GM18517 (cell line): ENCODE results near the gene MYO1E.
"Not testable (repeated sequence)": the region's sequence is repeated elsewhere in the genome, so short reads cannot be mapped to it uniquely, and the experiment has no call there.

Source experiments
- ATAC-seq: cut with Tn5 transposase; IDR thresholded peaks from one replicate; pipeline ENCODE4 v1.9.1; 2021; ENCODE audit warnings: mild to moderate bottlenecking, moderate library complexity; ENCODE audit not compliant: unreplicated experiment

Gene MYO1E

GRCh38 chr15:59296181-59296617 lies 76.5 kb downstream of the MYO1E start:
- ATAC-seq = no peak

- ATAC-seq = no peak
These were observed 77.2 kb downstream of the MYO1E start for GRCh38 chr15:59295261-59296001.

- no peak for ATAC-seq
These were observed 78.0 kb downstream of the MYO1E start for GRCh38 chr15:59294574-59295260.

GRCh38 chr15:59292442-59293151 lies 80.1 kb downstream of the MYO1E start:
- ATAC-seq = no peak

- no peak for ATAC-seq
These were observed 81.5 kb downstream of the MYO1E start for GRCh38 chr15:59291213-59291549.

GRCh38 chr15:59290295-59291212 lies 82.1 kb downstream of the MYO1E start:
- no peak for ATAC-seq

GRCh38 chr15:59289574-59289973 lies 83.1 kb downstream of the MYO1E start:
- ATAC-seq = no peak

GRCh38 chr15:59283717-59284391 lies 88.8 kb downstream of the MYO1E start:
- ATAC-seq = no peak

GRCh38 chr15:59282515-59283337 lies 89.9 kb downstream of the MYO1E start:
- ATAC-seq = no peak

GRCh38 chr15:59281699-59282098 lies 91.0 kb downstream of the MYO1E start:
- ATAC-seq = no peak

GRCh38 chr15:59280855-59281254 lies 91.8 kb downstream of the MYO1E start:
- ATAC-seq = no peak

- not testable (repeated sequence) for ATAC-seq
These were observed 92.4 kb downstream of the MYO1E start for GRCh38 chr15:59280292-59280691.

- no peak for ATAC-seq
These were observed 93.6 kb downstream of the MYO1E start for GRCh38 chr15:59279023-59279422.

GRCh38 chr15:59278120-59278519 lies 94.6 kb downstream of the MYO1E start:
- no peak for ATAC-seq

GRCh38 chr15:59276225-59277178 lies 96.2 kb downstream of the MYO1E start:
- ATAC-seq = no peak

GRCh38 chr15:59274126-59274970 lies 98.3 kb downstream of the MYO1E start:
- ATAC-seq = no peak

GRCh38 chr15:59273234-59273633 lies 99.4 kb downstream of the MYO1E start:
- no peak for ATAC-seq
